GM12874 (cell line): ENCODE data around the gene RAC3.

ENCODE experiments used
- TF ChIP-seq, protein P1 (sequence below): IDR thresholded peaks from 2 replicates; pipeline ENCODE4 v1.5.1; 2011; ENCODE audit warnings: low read depth, mild to moderate bottlenecking, control low read depth, low read length, moderate library complexity; ENCODE audit not compliant: insufficient read depth

RAC3 gene

DNA sequence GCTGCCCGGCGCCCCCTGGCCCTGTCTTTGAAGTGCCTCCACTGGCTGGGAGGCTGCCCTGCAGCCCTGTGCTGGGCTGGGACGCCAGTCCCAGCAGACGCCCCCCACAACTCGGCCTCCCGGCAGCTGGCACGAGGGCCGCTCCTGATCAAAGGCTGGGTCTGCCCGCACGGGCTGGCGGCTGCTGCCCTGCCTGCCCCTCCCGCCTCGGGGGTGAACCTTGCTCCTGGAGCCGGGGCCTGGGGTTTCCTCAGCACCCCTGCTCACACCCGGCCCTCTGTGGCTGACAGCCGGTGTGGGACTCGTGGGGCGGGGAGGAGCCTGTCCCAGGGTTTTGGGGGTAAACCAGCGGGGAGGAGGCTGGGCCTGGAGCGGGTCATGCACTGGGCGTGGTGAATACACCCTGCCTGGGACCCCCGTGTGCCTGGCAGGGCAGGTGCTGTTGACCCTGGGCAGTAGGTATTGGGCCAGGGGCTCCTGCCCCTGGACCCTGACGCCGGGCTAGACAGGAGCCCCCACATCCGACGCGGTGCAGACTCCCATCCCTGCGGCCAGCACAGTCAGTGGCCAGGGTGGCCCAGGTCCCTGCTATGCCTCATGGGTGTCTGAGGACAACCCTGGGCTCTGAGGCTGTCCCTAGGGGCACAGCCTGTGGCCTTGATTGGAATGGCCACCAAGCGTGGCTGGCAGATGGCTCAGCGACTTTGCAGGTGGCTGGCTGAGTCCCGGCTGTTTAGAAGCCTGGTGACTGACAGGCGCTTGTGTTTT is 30.5 kb upstream of the RAC3 start:
- TF ChIP-seq, protein P1, sequence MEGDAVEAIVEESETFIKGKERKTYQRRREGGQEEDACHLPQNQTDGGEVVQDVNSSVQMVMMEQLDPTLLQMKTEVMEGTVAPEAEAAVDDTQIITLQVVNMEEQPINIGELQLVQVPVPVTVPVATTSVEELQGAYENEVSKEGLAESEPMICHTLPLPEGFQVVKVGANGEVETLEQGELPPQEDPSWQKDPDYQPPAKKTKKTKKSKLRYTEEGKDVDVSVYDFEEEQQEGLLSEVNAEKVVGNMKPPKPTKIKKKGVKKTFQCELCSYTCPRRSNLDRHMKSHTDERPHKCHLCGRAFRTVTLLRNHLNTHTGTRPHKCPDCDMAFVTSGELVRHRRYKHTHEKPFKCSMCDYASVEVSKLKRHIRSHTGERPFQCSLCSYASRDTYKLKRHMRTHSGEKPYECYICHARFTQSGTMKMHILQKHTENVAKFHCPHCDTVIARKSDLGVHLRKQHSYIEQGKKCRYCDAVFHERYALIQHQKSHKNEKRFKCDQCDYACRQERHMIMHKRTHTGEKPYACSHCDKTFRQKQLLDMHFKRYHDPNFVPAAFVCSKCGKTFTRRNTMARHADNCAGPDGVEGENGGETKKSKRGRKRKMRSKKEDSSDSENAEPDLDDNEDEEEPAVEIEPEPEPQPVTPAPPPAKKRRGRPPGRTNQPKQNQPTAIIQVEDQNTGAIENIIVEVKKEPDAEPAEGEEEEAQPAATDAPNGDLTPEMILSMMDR = no peak

DNA sequence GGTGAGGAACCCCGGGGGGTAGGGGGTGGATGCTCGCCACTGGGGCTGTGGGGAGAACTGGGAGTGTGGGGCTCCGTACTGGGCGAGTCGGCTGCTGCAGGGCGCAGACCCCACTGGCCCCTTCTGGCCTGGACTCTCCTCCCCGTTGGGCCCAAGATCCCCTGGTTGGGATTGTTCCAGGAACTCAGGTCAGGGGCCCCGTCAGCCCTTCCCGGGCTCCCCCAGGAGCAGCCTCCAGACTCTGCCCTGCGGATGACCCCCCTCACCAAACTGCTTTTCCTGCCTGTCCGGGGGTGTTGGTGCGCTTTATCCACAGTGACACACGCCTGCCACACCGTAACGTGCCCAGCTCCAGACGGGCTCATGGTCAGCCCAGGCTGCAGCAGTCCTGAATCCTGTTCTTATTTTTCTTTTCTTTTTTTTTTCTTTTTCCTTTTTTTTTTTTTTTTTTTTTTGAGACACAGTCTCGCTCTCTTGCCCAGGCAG is 29.9 kb upstream of the RAC3 start:
- TF ChIP-seq, protein P1 = no peak

- TF ChIP-seq, protein P1 = no peak
Observed at GRCh38 chr17:82003411-82004381, 27.8 kb upstream of the RAC3 start.

GRCh38 chr17:82004517-82005455 is 26.7 kb upstream of the RAC3 start:
- TF ChIP-seq, protein P1 = no peak

DNA sequence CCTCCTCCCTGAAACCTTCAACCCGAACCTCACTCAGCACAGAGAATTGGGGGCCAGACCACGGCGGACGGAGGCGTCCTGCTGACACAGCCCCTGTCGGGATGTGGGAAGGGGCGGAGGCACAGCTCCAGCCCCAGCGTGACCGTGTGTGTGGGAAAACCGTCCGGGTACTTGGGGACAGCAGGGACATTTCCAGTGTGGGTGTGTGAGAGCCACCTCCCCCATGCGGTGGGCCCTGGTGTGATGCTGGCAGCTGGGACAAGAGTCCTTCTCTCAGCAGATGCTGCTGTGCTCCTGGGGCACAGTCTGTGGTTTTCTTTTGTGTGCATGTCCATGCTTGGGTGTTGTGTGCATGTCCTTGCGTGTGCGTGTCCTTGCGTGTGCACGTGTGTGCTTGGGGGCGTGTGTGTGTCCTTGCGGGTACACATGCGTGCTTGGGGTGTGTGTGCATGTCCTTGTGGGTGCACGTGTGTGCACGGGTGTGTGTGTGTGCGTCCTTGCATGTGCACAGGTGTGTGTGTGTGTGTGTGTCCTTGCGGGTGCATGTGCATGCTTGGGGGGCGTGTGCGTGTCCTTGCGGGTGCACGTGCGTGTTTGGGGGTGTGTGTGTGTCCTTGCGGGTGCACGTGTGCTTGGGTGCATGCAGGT is 25.7 kb upstream of the RAC3 start:
- TF ChIP-seq, protein P1 = no peak

DNA sequence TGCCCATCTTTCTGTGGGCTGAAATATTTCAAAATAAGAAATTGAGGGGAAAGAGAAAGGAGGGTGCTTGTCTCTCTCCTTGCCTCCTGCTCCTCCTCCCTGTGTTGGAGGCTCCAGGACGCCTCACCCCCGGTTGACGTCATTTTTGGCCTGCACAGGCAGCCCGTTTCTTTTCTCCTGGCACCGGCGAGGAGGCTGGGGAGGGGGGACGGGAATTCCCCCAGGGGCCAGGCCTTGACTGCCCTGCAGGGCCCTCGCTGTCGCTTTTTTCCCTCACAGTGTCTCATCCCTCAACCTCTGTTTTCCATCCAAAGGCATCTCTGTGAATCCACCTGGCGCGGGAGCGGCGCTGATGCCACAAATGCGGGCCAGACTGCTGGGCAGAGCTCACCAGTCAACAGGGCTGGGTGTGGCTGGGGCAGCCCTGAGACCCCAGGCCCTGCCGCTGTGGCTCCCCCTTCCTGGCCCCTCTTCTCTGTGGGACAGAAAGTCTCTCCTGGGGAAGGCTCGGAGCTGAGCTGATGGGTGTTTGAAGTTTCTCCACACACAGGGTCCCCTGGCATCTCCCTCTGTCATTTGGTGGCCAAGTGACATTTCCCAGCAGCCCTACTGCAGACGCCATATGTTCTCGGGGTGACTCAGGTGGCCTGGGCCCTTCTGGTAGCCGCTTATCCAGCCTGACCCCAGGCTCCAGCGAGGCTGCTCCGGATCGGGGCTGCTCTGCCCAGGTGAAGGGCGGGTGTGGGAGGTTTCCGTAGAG is 24.8 kb upstream of the RAC3 start:
- TF ChIP-seq, protein P1 = no peak
